HL-60 (cell line): ENCODE measurements around the gene PDCL3.

ENCODE experiments used
- CTCF ChIP-seq: IDR thresholded peaks from one replicate; pipeline ENCODE4 v1.5.1; 2011; ENCODE audit warnings: low read length, control low read depth, inconsistent platforms; ENCODE audit not compliant: insufficient read depth
- GABPA ChIP-seq: IDR thresholded peaks from 2 replicates; pipeline ENCODE4 v1.6.1; 2012; ENCODE audit warnings: low read depth

- no peak for TF ChIP-seq CTCF
- TF ChIP-seq GABPA: no peak
These were observed 6.0 kb upstream of the PDCL3 start for GRCh38 chr2:100556746-100557145.
